ENCODE data around the gene ANK3.
A peak's percentile ranks its signal among the peaks of the same experiment; 100 is the strongest.

Gene ANK3

GRCh38 chr10:60312818-60313588 lies 76.7 kb downstream of the ANK3 start:
- peak; percentile 29 to 75 for DNase-seq (ENCODE audit: low read depth in 2 of 2)
- TF ChIP-seq, protein P1, sequence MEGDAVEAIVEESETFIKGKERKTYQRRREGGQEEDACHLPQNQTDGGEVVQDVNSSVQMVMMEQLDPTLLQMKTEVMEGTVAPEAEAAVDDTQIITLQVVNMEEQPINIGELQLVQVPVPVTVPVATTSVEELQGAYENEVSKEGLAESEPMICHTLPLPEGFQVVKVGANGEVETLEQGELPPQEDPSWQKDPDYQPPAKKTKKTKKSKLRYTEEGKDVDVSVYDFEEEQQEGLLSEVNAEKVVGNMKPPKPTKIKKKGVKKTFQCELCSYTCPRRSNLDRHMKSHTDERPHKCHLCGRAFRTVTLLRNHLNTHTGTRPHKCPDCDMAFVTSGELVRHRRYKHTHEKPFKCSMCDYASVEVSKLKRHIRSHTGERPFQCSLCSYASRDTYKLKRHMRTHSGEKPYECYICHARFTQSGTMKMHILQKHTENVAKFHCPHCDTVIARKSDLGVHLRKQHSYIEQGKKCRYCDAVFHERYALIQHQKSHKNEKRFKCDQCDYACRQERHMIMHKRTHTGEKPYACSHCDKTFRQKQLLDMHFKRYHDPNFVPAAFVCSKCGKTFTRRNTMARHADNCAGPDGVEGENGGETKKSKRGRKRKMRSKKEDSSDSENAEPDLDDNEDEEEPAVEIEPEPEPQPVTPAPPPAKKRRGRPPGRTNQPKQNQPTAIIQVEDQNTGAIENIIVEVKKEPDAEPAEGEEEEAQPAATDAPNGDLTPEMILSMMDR (IDR thresholded peaks at IDR 0.05; ENCODE audit: low read depth, low read length): no peak
- no peak overlapping the region for H3K4me3 ChIP-seq (replicated peaks in 1 of 2; ENCODE audit: low read depth in 2 of 2, low read length in 2 of 2)

DNA sequence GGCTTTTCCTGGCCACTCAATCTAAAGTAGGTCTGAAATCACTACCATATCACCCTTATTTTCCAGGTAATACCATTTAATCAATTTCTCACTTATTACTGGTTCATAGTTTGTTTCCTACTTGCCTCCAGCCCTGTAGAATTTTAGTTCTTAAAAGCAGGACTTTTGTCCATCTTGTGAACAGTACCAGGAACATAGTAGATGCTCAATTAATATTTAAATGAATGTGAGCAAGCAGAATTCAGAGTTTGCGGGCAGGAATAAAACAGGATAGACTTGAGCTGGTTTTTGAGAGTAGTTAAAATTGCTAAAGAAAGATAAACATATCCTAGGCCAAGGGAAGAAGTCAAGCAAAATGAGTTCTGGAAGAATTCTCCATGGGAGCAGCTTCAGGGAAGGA lies 77.9 kb downstream of the ANK3 start:
- DNase-seq (ENCODE audit: low read depth in 2 of 2): no peak
- H3K4me3 ChIP-seq (replicated peaks in 1 of 2; ENCODE audit: low read depth in 2 of 2, low read length in 2 of 2): no peak overlapping the region
- TF ChIP-seq, protein P1 (IDR thresholded peaks at IDR 0.05; ENCODE audit: low read depth, low read length): no peak

GRCh38 chr10:60310740-60311139 lies 78.9 kb downstream of the ANK3 start:
- TF ChIP-seq, protein P1 (IDR thresholded peaks at IDR 0.05; ENCODE audit: low read depth, low read length): no peak
- DNase-seq (ENCODE audit: low read depth in 2 of 2): no peak
- H3K4me3 ChIP-seq (replicated peaks in 1 of 2; ENCODE audit: low read depth in 2 of 2, low read length in 2 of 2): no peak overlapping the region

DNA sequence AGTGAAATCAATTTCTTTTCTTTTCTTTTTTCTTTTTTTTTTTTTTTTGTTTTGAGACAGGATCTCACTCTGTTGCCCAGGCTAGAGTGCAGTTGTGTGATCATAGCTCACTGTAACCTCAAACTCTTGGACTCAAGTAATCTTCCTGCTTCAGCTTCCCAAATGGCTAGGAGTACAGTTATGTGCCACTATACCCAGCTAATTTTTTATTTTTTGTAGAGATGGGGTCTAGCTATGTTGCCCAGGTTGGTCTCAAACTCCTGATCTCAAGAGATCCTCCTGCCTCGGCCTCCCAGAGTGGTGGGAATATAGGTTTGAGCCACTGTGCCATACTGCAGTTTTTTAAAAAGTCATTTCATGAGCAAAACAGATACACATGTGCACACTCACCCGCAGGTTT lies 79.8 kb downstream of the ANK3 start:
- DNase-seq (ENCODE audit: low read depth in 2 of 2): no peak
- TF ChIP-seq, protein P1 (IDR thresholded peaks at IDR 0.05; ENCODE audit: low read depth, low read length): no peak
- H3K4me3 ChIP-seq (replicated peaks in 1 of 2; ENCODE audit: low read depth in 2 of 2, low read length in 2 of 2): no peak overlapping the region

DNA sequence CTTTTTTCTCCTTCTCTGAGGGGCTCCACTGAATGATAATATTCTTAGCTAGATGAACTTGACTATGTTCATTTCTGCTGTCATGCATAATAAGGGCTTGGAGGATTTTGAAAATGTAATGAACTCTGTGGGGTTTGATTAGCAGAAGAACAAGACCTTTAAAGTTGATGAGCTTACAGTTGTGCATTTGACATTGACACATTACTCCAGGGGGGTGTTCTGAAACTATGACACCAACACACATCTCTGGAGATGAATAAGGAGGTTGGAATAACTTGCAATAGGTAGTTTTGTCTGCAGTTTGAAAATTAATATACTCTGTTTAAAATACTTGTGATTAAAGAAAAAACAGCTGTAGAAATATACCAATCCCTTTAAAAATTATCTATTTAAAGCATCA lies 80.3 kb downstream of the ANK3 start:
- H3K4me3 ChIP-seq (replicated peaks in 1 of 2; ENCODE audit: low read depth in 2 of 2, low read length in 2 of 2): no peak overlapping the region
- no peak for DNase-seq (ENCODE audit: low read depth in 2 of 2)
- TF ChIP-seq, protein P1 (IDR thresholded peaks at IDR 0.05; ENCODE audit: low read depth, low read length): no peak

DNA sequence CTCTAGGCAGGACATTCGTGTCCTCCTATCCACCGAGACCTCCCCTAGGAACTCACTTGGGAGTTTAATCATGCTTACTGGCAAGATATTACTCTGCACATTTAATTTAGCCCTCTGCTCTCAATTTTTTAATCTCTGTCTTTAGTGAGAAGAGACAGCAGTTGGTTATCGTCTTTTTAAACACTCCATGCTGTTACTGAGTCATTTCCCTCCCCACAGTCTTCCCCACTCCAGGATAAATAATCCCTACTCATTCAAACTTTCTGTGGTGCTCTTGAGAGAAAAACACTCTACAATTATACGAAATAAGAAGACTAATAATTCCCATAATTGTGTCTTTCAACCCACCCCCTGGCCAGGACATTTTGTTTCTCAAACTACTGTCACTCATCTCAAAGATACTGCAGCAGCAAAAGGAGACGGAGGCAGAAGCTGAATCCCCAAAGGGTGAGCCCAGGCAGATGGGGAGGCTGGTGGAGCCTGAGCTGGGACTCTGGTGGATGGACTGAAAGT lies 84.2 kb downstream of the ANK3 start:
- TF ChIP-seq, protein P1 (IDR thresholded peaks at IDR 0.05; ENCODE audit: low read depth, low read length): no peak
- DNase-seq (ENCODE audit: low read depth in 2 of 2): peak in 1 of 2 donors; percentile 53
- H3K4me3 ChIP-seq (replicated peaks in 1 of 2; ENCODE audit: low read depth in 2 of 2, low read length in 2 of 2): no peak overlapping the region
